ENCODE results near the gene WWOX.

DNA sequence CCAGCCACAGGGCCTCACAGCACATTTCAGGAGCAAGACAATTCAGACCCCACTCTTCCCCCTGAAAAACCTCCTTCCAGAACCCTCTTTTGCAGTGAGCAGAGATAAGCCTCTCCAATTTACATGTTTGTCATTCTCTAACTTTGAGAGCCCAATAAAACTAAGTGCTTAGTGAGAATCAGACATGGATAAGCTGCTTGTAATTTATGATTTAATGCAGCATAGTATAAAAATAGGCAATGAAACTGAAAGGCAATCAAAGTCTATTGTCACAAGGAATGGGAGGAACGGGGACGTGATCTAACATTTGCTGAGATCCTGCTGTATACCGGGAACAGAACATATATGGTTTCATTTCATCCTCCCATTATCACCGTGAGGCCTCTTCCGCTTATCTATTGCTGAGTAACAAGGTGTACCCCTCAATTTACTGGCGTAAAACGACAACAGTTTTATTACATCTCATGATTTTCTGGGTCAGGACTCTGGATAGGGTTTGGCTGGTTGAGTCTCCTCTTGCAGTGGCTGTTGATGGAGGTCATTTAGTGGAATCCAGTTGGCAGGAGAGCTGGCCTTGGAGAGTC, 903.7 kb downstream of the WWOX start:
- TF ChIP-seq POLR2A (IDR thresholded peaks at IDR 0.05) (no peak), CTCF (IDR thresholded peaks at IDR 0.05) (no peak)

Measured in gastroesophageal sphincter (tissue), 3 donors.